Activated CD4-positive, alpha-beta T cell treated with anti-CD3 and anti-CD28 coated beads, Interleukin-2, amount 10 ng/mL, durations not matched to agents 24 days and 14 days (primary cell): ENCODE measurements around the gene MAP1LC3B2. TPM values are rescaled to one million over a fixed set of nuclear protein-coding genes. Genes with fewer than 3 reads are reported as not detected.
A peak's percentile ranks its signal among the peaks of the same experiment; 100 is the strongest.

Source experiments
- DNase-seq: peaks from one replicate; pipeline ENCODE4 v3.0.0; 2022
- H3K27ac Mint-ChIP-seq: one replicate; pipeline ENCODE4 v1.8.0; 2022; ENCODE audit warnings: mild to moderate bottlenecking, mixed read lengths
- H3K27me3 Mint-ChIP-seq: one replicate; pipeline ENCODE4 v1.8.0; 2022; ENCODE audit warnings: mixed read lengths
- H3K36me3 Mint-ChIP-seq: one replicate; pipeline ENCODE4 v1.8.0; 2022; ENCODE audit warnings: low read depth, mild to moderate bottlenecking, mixed read lengths
- H3K4me1 Mint-ChIP-seq: one replicate; pipeline ENCODE4 v1.8.0; 2021; ENCODE audit warnings: mixed read lengths
- H3K4me3 Mint-ChIP-seq: one replicate; pipeline ENCODE4 v1.8.0; 2022; ENCODE audit warnings: mild to moderate bottlenecking, moderate library complexity, mixed read lengths
- H3K9me3 Mint-ChIP-seq: one replicate; pipeline ENCODE4 v1.8.0; 2021; ENCODE audit warnings: mixed read lengths
- intact Hi-C: fragments of 100-400 bp; cut with micrococcal nuclease; formaldehyde crosslinking; loops from one replicate; pipeline ENCODE4 v1.15.1; 2023
- total RNA-seq: library from RNA; stranded (reverse); gene quantifications from 2 replicates; pipeline ENCODE4 v1.2.3, GENCODE V29; 2022

MAP1LC3B2 gene
- total RNA-seq, 1 donor from 2014 or later = 0.68 TPM

DNA sequence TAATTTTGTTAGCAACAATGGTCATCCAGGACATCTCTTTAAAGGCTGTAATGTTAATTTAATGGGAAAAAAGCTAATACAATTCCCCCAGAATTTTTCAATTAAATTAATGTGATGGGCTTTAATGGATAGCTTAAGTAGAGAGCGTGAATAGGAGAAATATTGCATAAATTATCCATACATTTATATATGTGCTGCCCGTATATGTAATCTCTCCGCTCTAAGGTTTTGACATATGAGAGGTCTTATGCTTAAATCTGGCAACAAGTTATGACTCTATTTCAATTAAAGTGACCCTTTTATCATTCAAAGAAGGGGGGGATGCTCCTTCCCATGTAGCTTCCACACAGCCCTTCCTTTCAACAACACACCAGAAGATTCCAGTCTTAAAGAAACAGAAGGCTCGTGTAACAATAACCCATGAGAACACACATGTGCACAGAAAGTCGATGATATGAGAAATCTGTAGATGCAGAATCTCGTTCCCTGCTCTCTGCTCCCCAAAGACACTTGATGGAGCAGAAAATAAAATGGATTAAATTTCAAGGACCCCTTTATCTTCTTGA, 24.0 kb downstream of the MAP1LC3B2 start:
- peaks cover 26% of the 10 kb centered on the region for H3K9me3 Mint-ChIP-seq
- peaks cover 13% of the 10 kb centered on the region for H3K27me3 Mint-ChIP-seq
- H3K4me3 Mint-ChIP-seq = no peak overlapping the region
- H3K4me1 Mint-ChIP-seq = peaks cover 2% of the 10 kb centered on the region
- H3K36me3 Mint-ChIP-seq = no peaks in the 10 kb centered on the region
- no peak for DNase-seq
- intact Hi-C loops = no loop called here
- no peak overlapping the region for H3K27ac Mint-ChIP-seq

DNA sequence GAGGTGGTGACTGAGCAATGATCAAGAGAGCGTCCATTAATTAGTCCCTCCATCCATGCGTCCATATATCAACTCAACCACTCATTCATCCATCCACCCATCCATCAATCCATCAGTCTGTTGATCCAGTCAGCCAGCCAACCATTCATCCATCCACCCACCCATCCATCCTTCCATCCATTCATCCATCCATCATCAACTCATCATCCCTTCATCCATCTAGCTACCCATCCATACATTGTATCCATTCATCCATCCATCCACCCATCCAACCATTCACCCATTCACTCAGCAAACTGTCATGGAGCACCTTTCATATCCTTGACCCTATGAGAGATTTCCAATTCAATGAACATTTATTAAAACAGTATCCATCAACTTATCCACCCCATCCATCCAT, 28.1 kb downstream of the MAP1LC3B2 start:
- H3K36me3 Mint-ChIP-seq = no peaks in the 10 kb centered on the region
- peaks cover 23% of the 10 kb centered on the region for H3K9me3 Mint-ChIP-seq
- H3K27me3 Mint-ChIP-seq = peaks cover 12% of the 10 kb centered on the region
- H3K4me1 Mint-ChIP-seq = peaks cover 5% of the 10 kb centered on the region
- H3K4me3 Mint-ChIP-seq = no peak overlapping the region
- DNase-seq = no peak
- no peak overlapping the region for H3K27ac Mint-ChIP-seq
- intact Hi-C loops = no loop called here

DNA sequence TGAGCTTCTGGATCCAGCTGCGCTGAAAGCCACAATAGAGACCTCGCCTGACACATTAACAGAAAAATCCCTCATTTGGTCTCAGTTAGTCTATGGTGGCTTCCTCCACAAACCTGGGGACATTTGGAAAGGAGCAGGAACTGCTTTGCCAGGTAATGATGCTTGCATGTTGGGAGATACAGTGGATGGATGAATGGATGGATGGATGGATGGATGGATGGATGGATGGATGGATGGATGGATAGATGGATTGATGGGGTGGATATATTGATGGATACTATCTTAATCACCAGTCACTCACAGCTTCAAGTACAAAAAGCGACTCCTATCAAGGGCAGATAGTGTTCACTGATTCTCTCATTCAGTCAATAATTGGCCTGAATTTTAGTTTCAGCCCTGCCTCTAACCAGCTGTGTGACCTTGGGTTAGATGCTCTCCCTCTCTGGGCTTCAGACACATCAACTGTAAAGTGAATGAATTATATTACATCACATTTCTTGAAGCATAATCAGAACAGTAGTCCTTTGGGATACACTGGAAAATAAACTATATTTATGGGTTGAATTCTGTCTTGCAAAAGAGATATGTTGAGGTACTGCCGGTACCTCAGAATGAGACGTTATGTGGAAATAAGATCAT, 29.3 kb downstream of the MAP1LC3B2 start:
- H3K36me3 Mint-ChIP-seq = peaks cover 2% of the 10 kb centered on the region
- H3K4me1 Mint-ChIP-seq = peaks cover 12% of the 10 kb centered on the region
- H3K4me3 Mint-ChIP-seq = no peak overlapping the region
- peaks cover 17% of the 10 kb centered on the region for H3K9me3 Mint-ChIP-seq
- intact Hi-C loops = no loop called here
- H3K27me3 Mint-ChIP-seq = peaks cover 12% of the 10 kb centered on the region
- DNase-seq = no peak
- no peak overlapping the region for H3K27ac Mint-ChIP-seq

DNA sequence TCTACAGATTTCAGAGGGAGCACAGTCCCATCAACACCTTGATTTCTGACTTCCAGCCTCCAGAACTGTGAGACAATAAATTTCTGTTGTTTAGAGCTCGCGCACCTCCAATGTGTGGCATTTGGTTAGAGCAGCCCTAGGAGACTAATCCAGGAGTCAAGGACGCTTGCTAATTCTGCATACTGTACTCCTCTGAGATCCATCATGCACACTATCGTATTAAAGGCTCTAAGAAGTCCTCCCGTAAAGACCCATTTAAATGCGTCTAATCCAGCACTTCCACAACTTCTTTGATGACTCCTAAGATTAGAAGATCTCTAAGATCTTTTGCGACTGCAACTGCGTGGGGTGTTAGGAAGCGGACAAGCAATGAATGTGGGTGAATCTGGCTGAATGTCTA, 30.4 kb downstream of the MAP1LC3B2 start:
- Mint-ChIP-seq H3K27me3 (peaks cover 12% of the 10 kb centered on the region), H3K9me3 (peaks cover 13% of the 10 kb centered on the region), H3K36me3 (peaks cover 3% of the 10 kb centered on the region), H3K4me3 (no peak overlapping the region), H3K4me1 (peaks cover 19% of the 10 kb centered on the region), H3K27ac (no peak overlapping the region)
- intact Hi-C loops = no loop called here
- no peak for DNase-seq

DNA sequence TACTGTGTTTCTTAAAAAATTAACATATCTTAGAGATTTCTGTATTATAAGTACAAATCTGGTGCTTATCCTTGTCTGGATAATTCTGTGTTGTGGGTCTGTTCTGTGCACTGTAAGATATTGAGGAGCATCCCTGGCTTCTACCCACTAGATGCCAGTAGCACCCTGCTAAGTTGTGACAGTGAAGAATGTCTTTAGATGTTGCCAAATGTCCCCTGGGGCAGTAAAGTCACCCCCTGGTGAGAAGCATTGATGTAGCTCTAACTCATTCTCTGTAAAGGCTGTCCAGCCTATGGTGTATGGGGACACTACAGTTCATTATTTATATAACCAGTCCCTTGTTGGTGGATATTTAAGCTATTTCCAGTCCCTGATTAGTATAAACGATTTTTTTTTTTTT, 31.4 kb downstream of the MAP1LC3B2 start:
- no peak overlapping the region for H3K4me3 Mint-ChIP-seq
- peaks cover 15% of the 10 kb centered on the region for H3K9me3 Mint-ChIP-seq
- H3K27ac Mint-ChIP-seq = no peak overlapping the region
- DNase-seq = no peak
- H3K27me3 Mint-ChIP-seq = peaks cover 12% of the 10 kb centered on the region
- peaks cover 3% of the 10 kb centered on the region for H3K36me3 Mint-ChIP-seq
- H3K4me1 Mint-ChIP-seq = peaks cover 27% of the 10 kb centered on the region
- intact Hi-C loops = loop anchor here (5.0 to 10.0 kb wide), 2 partner anchors 58 to 316 kb away; partner anchors contain the start of gene MED13L

DNA sequence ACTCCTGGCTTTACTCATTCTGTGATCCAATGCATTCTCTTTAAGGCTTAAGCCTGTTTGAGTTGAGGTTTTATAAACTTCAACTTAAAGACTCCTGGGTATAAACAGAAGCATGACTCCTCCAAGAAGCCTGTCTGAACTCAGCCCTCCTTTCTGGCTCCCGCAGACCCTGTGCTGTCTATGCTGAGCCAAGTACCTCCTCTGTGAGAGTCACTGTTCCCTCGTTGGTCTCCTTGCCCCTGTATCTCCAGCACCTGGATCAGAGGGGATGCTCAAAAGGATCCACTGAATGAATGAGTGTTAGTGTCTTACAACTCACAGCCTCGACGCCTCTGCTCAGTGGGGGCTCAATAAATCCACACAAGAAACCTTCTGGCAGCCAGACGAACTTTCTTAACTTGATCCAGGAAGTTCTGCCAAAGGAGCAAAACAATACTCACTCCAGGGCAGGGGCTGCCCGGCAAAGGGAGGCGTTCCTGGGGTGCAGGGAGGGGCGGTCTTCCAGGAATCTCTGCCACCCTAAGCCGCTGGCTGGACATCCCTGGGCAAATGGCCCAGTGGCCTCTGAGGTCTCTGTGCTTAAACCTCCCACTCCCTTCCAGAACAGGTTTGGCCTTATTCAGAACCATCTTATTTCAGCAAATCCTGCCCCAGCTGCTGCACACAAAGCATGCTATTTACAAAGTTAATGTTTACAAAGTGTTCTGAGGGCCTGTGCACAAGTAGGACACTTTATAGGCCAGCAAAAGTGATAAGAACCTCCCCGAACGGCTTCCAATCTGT, 32.9 kb downstream of the MAP1LC3B2 start:
- no peak for DNase-seq
- Mint-ChIP-seq H3K4me1 (peaks cover 30% of the 10 kb centered on the region), H3K4me3 (no peak overlapping the region), H3K36me3 (peaks cover 6% of the 10 kb centered on the region), H3K27ac (no peak overlapping the region), H3K9me3 (peaks cover 14% of the 10 kb centered on the region), H3K27me3 (peaks cover 11% of the 10 kb centered on the region)
- intact Hi-C loops = loop anchor here (5.0 to 10.0 kb wide), 2 partner anchors 60 to 317 kb away; partner anchors contain the start of gene MED13L

DNA sequence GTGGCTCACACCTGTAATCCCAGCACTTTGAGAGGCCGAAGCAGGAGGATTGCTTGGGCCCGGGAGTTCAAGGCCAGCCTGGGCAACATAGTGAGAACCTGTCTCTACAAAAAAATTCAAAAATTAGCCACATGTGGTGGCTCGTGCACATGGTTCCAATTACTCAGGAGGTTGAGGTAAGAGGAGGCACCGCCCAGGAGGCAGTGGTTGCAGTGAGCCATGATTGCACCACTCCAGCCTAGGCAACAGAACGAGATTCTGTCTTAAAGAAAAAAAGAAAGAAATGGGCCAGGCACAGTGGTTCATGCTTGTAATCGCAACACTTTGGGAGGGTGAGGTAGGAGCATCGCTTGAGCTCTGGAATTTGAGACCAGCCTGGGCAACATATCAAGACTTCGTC, 33.5 kb downstream of the MAP1LC3B2 start:
- peaks cover 7% of the 10 kb centered on the region for H3K9me3 Mint-ChIP-seq
- H3K4me1 Mint-ChIP-seq = peaks cover 30% of the 10 kb centered on the region
- H3K27ac Mint-ChIP-seq = peak overlapping the region; percentile 25
- peaks cover 5% of the 10 kb centered on the region for H3K27me3 Mint-ChIP-seq
- no peak overlapping the region for H3K4me3 Mint-ChIP-seq
- peaks cover 6% of the 10 kb centered on the region for H3K36me3 Mint-ChIP-seq
- intact Hi-C loops = loop anchor here (5.0 to 10.0 kb wide), 2 partner anchors 60 to 318 kb away; partner anchors contain the start of gene MED13L
- DNase-seq = no peak

DNA sequence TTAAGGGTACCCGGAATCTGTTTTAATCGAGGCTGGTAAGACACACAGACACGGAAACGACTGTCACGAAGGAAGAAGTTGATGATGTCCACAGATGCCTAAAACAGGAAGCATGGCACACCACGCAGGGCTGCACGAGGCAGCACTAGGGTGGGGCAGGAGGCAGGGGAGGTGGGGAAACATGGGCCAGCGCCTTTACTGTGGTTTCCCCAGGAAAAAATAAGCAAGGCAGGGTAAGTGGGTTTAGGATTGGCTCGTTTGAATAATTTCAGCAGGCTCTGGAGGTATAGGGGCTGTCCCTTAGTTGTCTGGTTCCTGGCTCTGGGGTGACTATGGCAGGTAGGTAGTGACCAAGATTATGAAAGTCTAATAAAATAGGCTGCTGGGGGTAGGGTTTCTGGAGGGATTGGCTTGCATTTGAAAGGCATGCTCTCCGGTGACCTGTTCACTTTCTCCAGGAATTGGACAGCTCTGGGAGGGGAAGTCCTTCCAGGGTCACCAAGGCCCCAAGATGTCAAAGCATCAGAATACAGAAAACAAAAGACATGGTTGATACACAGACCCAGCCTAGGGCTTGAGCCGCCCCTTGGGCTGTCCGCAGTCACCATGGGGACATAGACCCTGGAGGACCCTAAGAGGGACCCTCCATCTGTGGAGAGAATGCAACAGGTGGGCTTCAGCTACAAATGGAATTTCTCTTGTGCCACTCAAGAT, 35.3 kb downstream of the MAP1LC3B2 start:
- Mint-ChIP-seq H3K27ac (peak overlapping the region; percentile 84), H3K4me1 (peaks cover 30% of the 10 kb centered on the region), H3K9me3 (peaks cover 7% of the 10 kb centered on the region), H3K4me3 (peak overlapping the region; percentile 75), H3K36me3 (peaks cover 6% of the 10 kb centered on the region), H3K27me3 (peaks cover 2% of the 10 kb centered on the region)
- intact Hi-C loops = loop anchor here (2.0 to 10.0 kb wide), 4 partner anchors 34 to 452 kb away; partner anchors contain the start of gene MED13L
- DNase-seq = peak; percentile 87

DNA sequence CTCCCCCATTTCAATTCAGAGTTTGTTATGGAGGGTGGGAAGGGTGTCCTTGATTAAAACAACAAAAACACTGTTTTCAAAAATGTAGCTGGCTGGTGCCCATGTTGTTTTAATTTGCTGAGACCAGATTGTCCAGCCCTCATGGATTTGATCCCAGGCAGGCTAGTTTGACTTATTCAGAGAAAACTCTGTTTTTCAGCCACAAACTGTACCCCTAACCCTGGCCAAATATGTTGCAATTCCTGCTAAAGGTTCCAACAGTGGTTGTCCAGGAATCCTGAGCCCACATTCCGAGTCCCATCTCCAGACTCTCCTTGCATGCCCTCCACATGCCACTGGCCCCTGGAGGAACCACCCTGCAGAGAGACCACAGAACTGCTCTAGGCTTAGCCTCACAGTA, 36.0 kb downstream of the MAP1LC3B2 start:
- H3K4me1 Mint-ChIP-seq = peaks cover 34% of the 10 kb centered on the region
- H3K27ac Mint-ChIP-seq = no peak overlapping the region
- intact Hi-C loops = loop anchor here (2.0 to 10.0 kb wide), 3 partner anchors 34 to 453 kb away; partner anchors contain the start of gene MED13L
- H3K36me3 Mint-ChIP-seq = peaks cover 6% of the 10 kb centered on the region
- H3K27me3 Mint-ChIP-seq = peaks cover 2% of the 10 kb centered on the region
- no peak for DNase-seq
- peaks cover 7% of the 10 kb centered on the region for H3K9me3 Mint-ChIP-seq
- H3K4me3 Mint-ChIP-seq = no peak overlapping the region

DNA sequence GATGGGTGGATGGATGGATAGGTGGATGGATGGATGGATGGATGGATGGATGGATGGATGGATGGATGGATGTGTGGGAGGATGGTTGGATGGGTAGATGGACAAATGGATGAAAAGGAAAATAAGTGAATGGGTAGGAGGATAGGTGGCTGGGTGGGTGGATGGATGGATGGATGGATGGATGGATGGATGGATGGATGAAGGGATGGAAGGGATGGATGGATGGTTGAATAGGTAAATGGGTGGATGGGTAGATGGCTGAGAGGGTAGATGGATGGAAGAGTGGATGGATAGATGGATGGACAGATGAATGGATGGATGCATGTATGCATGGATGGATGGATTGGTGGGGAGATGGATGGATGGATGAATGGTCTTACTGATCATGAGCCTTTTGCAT, 36.5 kb downstream of the MAP1LC3B2 start:
- H3K36me3 Mint-ChIP-seq = peaks cover 6% of the 10 kb centered on the region
- H3K27ac Mint-ChIP-seq = peak overlapping the region; percentile 1
- H3K4me3 Mint-ChIP-seq = no peak overlapping the region
- DNase-seq = no peak
- H3K27me3 Mint-ChIP-seq = no peaks in the 10 kb centered on the region
- H3K4me1 Mint-ChIP-seq = peaks cover 34% of the 10 kb centered on the region
- H3K9me3 Mint-ChIP-seq = peaks cover 7% of the 10 kb centered on the region
- intact Hi-C loops = loop anchor here (2.0 to 10.0 kb wide), 3 partner anchors 35 to 453 kb away; partner anchors contain the start of gene MED13L

DNA sequence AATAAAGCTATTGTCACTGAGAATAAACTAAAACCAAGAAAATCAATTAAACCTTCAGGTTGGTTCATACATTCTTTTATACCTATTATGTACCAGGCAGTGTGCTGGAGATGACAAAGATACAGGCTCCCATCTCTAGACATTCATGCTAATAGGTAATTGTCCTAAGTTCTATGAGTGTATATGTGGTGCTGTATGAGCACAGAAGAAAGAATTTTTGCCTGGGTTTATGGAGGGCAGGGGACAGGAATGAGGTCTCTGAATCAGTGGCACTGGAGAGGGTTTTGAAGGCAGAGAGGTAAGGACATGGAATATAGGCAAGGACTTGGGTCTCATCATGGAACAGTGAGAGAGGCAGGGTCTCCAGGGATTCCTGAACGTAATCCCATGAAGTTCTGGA, 38.7 kb downstream of the MAP1LC3B2 start:
- Mint-ChIP-seq H3K36me3 (peaks cover 4% of the 10 kb centered on the region), H3K4me3 (no peak overlapping the region), H3K4me1 (peaks cover 33% of the 10 kb centered on the region), H3K9me3 (peaks cover 7% of the 10 kb centered on the region), H3K27ac (no peak overlapping the region), H3K27me3 (no peaks in the 10 kb centered on the region)
- DNase-seq = no peak
- intact Hi-C loops = loop anchor here (5.0 to 10.0 kb wide), 2 partner anchors 323 to 456 kb away; partner anchors contain the start of gene MED13L

DNA sequence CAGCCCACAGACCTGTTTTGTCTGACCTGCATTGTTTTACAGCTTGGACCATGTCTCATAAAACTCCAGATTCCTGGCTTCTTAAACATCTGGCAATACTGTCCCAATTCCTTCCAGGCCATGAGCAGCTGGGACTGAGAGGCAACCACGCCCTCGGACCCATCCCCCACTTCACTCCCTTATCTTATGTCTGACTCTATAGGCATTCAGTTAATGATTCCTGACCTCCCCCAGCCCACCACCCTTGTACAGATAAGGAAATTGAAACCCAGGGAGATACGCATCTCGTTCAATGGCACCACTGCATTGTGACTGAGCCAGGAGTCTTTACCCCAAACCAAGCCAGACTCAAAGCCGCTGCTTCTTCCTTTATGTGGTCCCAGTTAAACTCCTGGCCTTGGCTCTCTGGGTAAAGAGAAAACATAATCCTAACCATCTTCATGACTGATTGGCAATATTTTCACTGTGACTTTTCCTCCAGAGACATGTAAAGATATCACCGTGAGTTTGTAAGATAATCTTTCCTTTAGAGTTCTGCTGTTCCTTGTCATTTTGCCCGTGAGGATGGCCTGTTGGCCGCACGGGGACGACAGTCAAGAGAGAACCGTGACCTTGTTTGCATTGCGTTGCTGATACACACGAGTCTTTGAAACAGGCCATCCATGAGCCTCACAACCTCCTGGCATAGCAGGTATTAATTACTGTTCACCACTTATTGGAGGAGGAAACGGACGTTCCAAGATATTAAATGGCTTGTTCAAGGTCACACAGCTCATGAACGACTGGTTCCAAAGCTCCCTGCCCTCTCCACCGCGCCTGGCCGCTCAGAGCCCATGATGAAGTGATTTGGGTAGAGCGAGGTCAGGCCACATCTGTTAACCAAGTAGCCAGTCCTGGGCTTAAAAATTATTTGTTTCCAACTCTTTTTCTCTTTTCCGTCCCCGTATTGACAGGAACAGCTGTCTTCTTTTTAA, 39.4 kb downstream of the MAP1LC3B2 start:
- Mint-ChIP-seq H3K27me3 (no peaks in the 10 kb centered on the region), H3K9me3 (peaks cover 7% of the 10 kb centered on the region), H3K4me3 (no peak overlapping the region), H3K27ac (no peak overlapping the region), H3K4me1 (peaks cover 33% of the 10 kb centered on the region), H3K36me3 (peaks cover 4% of the 10 kb centered on the region)
- intact Hi-C loops = loop anchor here (5.0 to 10.0 kb wide), 2 partner anchors 324 to 456 kb away; partner anchors contain the start of gene MED13L
- no peak for DNase-seq
